ENCODE measurements around the gene GREM1.

Gene GREM1

DNA sequence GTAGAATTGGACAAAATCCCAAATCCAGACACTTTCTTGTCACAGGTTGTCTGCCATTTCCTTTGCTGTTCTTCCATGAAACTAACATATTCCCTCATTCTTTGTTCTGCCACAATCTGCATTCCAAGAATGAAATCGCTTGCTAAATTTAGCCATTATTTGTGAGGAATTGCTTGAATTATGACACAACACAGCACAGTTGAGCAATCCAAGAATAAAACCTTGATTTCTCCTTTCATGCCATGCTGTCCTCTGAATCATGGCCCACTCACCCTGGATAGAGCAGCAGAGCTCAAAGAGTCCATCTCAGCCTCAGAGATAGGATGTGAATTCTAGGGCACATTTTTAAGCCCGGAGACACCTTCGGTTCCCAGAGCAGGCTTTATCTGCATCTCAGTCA, 35.2 kb upstream of the GREM1 start:
- peak overlapping the region in 1 of 2 donors; percentile 10 for H3K4me3 ChIP-seq (ENCODE audit: low read length in 2 of 2)
- H3K27me3 ChIP-seq (ENCODE audit: control insufficient read depth in 1 of 2, insufficient read depth in 2 of 2, low read length in 2 of 2): no peaks in the 10 kb centered on the region
- peaks cover 7% of the 10 kb centered on the region for H3K4me1 ChIP-seq (ENCODE audit: control insufficient read depth, insufficient read depth, low read length)
- no peak overlapping the region for H3K9ac ChIP-seq (ENCODE audit: low read length in 2 of 2)
- no peaks in the 10 kb centered on the region for H3K36me3 ChIP-seq (ENCODE audit: control insufficient read depth in 2 of 2, insufficient read depth in 2 of 2, low read length in 2 of 2)
- no peaks in the 10 kb centered on the region for H3K9me3 ChIP-seq (ENCODE audit: control insufficient read depth in 2 of 2, low read length in 2 of 2)
- no peak overlapping the region for H3K27ac ChIP-seq (ENCODE audit: low read length)

- H3K27ac ChIP-seq (ENCODE audit: low read length): no peak overlapping the region
- H3K27me3 ChIP-seq (ENCODE audit: control insufficient read depth in 1 of 2, insufficient read depth in 2 of 2, low read length in 2 of 2): no peaks in the 10 kb centered on the region
- H3K4me3 ChIP-seq (ENCODE audit: low read length in 2 of 2): no peak overlapping the region
- H3K4me1 ChIP-seq (ENCODE audit: control insufficient read depth, insufficient read depth, low read length): peaks cover 7% of the 10 kb centered on the region
- no peak overlapping the region for H3K9ac ChIP-seq (ENCODE audit: low read length in 2 of 2)
- no peaks in the 10 kb centered on the region for H3K36me3 ChIP-seq (ENCODE audit: control insufficient read depth in 2 of 2, insufficient read depth in 2 of 2, low read length in 2 of 2)
- no peaks in the 10 kb centered on the region for H3K9me3 ChIP-seq (ENCODE audit: control insufficient read depth in 2 of 2, low read length in 2 of 2)
Observed at GRCh38 chr15:32682977-32683630, 34.7 kb upstream of the GREM1 start.

DNA sequence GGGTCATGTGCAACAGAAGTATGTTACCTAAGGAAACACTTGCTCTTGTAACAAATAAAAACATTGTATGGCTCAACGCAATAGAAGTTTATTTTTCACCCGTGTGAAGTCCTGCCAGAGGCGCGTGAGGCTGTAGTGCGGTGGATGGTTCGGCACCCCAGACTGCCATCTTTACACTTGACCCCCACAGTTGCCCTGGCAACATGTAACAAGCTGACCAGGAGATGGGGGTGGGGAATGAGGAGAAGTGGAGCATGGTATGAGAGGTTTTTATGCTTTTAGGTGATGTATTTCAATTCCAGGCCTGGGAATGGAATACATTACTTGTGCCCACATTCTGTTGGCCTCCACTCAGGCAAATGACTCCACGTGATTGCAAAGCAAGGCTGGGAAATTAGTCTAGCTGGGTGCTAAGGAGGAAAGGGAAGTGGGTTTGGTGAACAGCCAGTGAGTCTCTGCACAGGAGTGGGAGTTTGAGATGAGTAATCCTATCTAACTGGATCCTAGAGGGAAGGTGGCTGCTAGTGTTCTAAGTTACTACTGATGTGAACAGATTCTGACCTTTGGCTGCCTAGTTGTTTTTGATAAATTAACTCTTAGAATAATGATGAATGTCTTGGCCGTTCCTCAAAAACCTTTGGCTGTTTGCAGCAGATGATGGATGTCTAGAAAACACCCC, 33.8 kb upstream of the GREM1 start:
- no peaks in the 10 kb centered on the region for H3K27me3 ChIP-seq (ENCODE audit: control insufficient read depth in 1 of 2, insufficient read depth in 2 of 2, low read length in 2 of 2)
- H3K9ac ChIP-seq (ENCODE audit: low read length in 2 of 2): no peak overlapping the region
- H3K4me3 ChIP-seq (ENCODE audit: low read length in 2 of 2): no peak overlapping the region
- no peaks in the 10 kb centered on the region for H3K36me3 ChIP-seq (ENCODE audit: control insufficient read depth in 2 of 2, insufficient read depth in 2 of 2, low read length in 2 of 2)
- no peak overlapping the region for H3K27ac ChIP-seq (ENCODE audit: low read length)
- no peaks in the 10 kb centered on the region for H3K9me3 ChIP-seq (ENCODE audit: control insufficient read depth in 2 of 2, low read length in 2 of 2)
- peaks cover 7% of the 10 kb centered on the region for H3K4me1 ChIP-seq (ENCODE audit: control insufficient read depth, insufficient read depth, low read length)

- no peaks in the 10 kb centered on the region for H3K27me3 ChIP-seq (ENCODE audit: control insufficient read depth in 1 of 2, insufficient read depth in 2 of 2, low read length in 2 of 2)
- H3K27ac ChIP-seq (ENCODE audit: low read length): no peak overlapping the region
- peaks cover 7% of the 10 kb centered on the region for H3K4me1 ChIP-seq (ENCODE audit: control insufficient read depth, insufficient read depth, low read length)
- H3K4me3 ChIP-seq (ENCODE audit: low read length in 2 of 2): no peak overlapping the region
- H3K9me3 ChIP-seq (ENCODE audit: control insufficient read depth in 2 of 2, low read length in 2 of 2): no peaks in the 10 kb centered on the region
- H3K36me3 ChIP-seq (ENCODE audit: control insufficient read depth in 2 of 2, insufficient read depth in 2 of 2, low read length in 2 of 2): no peaks in the 10 kb centered on the region
- no peak overlapping the region for H3K9ac ChIP-seq (ENCODE audit: low read length in 2 of 2)
Observed at GRCh38 chr15:32685576-32685975, 32.2 kb upstream of the GREM1 start.

DNA sequence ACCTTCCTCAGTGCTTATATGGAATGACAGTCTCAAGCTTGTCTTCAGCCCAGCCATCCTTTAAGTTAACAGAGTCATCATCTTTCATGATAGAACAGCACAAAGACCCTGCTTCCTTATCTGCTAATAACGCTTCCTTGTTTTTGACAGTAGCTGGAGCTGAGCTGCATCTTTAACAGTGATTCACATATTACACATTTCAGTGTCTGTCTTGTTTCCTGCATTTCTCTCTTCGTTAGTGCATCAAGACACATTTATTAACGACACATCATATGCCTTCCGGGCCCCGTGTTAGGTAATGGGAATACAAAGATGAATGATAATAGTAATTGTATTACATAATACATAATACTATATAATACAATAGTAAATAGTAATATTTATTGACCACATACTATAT, 30.2 kb upstream of the GREM1 start:
- H3K36me3 ChIP-seq (ENCODE audit: control insufficient read depth in 2 of 2, insufficient read depth in 2 of 2, low read length in 2 of 2): no peaks in the 10 kb centered on the region
- H3K9ac ChIP-seq (ENCODE audit: low read length in 2 of 2): no peak overlapping the region
- H3K27ac ChIP-seq (ENCODE audit: low read length): no peak overlapping the region

DNA sequence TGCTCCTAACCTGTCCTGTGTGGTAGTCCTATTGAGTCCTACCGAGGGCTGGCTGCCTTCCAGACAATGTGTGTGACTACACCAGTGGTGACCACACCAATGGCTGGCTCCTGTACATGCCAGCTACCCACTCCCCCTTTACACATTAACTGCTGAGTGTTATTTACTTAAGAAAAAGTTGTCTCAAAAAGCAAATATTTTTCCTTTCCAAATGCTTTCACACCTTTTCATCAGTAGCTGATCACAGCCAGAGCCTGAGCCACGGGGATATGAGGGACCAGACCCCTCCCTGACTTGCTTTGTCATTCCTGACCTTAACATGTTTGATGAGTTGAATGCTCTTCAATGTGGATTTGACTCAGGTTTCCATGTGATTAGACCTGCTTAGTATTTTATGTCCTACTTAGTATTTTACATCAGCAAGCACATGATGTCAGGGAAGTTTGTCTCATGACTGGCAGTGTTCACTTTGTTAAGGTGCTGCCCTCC, 29.6 kb upstream of the GREM1 start:
- no peaks in the 10 kb centered on the region for H3K9me3 ChIP-seq (ENCODE audit: control insufficient read depth in 2 of 2, low read length in 2 of 2)
- no peak overlapping the region for H3K4me3 ChIP-seq (ENCODE audit: low read length in 2 of 2)
- H3K4me1 ChIP-seq (ENCODE audit: control insufficient read depth, insufficient read depth, low read length): no peaks in the 10 kb centered on the region
- no peak overlapping the region for H3K9ac ChIP-seq (ENCODE audit: low read length in 2 of 2)
- H3K27ac ChIP-seq (ENCODE audit: low read length): no peak overlapping the region
- H3K36me3 ChIP-seq (ENCODE audit: control insufficient read depth in 2 of 2, insufficient read depth in 2 of 2, low read length in 2 of 2): no peaks in the 10 kb centered on the region
- H3K27me3 ChIP-seq (ENCODE audit: control insufficient read depth in 1 of 2, insufficient read depth in 2 of 2, low read length in 2 of 2): no peaks in the 10 kb centered on the region

More for the DNA sequence above, 30.2 kb upstream of the GREM1 start:
- Histone ChIP-seq H3K4me3 (ENCODE audit: low read length in 2 of 2) (no peak overlapping the region), H3K27me3 (ENCODE audit: control insufficient read depth in 1 of 2, insufficient read depth in 2 of 2, low read length in 2 of 2) (no peaks in the 10 kb centered on the region), H3K4me1 (ENCODE audit: control insufficient read depth, insufficient read depth, low read length) (peaks cover 3% of the 10 kb centered on the region), H3K9me3 (ENCODE audit: control insufficient read depth in 2 of 2, low read length in 2 of 2) (no peaks in the 10 kb centered on the region)

GRCh38 chr15:32690941-32691688, 26.7 kb upstream of the GREM1 start:
- no peak overlapping the region for H3K9ac ChIP-seq (ENCODE audit: low read length in 2 of 2)
- no peak overlapping the region for H3K27ac ChIP-seq (ENCODE audit: low read length)
- no peak overlapping the region for H3K4me3 ChIP-seq (ENCODE audit: low read length in 2 of 2)
- H3K36me3 ChIP-seq (ENCODE audit: control insufficient read depth in 2 of 2, insufficient read depth in 2 of 2, low read length in 2 of 2): no peaks in the 10 kb centered on the region
- H3K27me3 ChIP-seq (ENCODE audit: control insufficient read depth in 1 of 2, insufficient read depth in 2 of 2, low read length in 2 of 2): no peaks in the 10 kb centered on the region
- no peaks in the 10 kb centered on the region for H3K9me3 ChIP-seq (ENCODE audit: control insufficient read depth in 2 of 2, low read length in 2 of 2)
- no peaks in the 10 kb centered on the region for H3K4me1 ChIP-seq (ENCODE audit: control insufficient read depth, insufficient read depth, low read length)

GRCh38 chr15:32691689-32692038, 26.1 kb upstream of the GREM1 start:
- no peak overlapping the region for H3K9ac ChIP-seq (ENCODE audit: low read length in 2 of 2)
- no peaks in the 10 kb centered on the region for H3K4me1 ChIP-seq (ENCODE audit: control insufficient read depth, insufficient read depth, low read length)

DNA sequence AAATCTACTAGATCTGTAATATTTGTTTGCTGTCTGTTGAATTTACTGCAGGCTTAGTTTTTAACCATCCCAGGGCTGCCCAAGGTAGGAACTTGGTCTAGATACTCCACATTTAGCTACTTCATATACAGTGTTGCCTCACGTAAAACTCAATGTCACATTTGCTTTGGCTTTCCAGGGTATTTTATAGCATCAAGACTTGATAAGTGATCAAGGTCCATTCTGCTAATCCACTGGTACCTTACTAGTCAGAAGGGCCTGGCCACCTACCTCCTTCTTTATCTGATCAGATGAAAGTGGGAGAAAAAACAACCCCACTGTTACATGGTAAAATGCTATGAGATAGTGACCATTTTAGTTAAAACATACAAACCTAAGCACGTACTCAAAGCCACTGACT, 25.5 kb upstream of the GREM1 start:
- no peaks in the 10 kb centered on the region for H3K9me3 ChIP-seq (ENCODE audit: control insufficient read depth in 2 of 2, low read length in 2 of 2)
- no peaks in the 10 kb centered on the region for H3K27me3 ChIP-seq (ENCODE audit: control insufficient read depth in 1 of 2, insufficient read depth in 2 of 2, low read length in 2 of 2)
- H3K36me3 ChIP-seq (ENCODE audit: control insufficient read depth in 2 of 2, insufficient read depth in 2 of 2, low read length in 2 of 2): no peaks in the 10 kb centered on the region
- no peaks in the 10 kb centered on the region for H3K4me1 ChIP-seq (ENCODE audit: control insufficient read depth, insufficient read depth, low read length)
- H3K9ac ChIP-seq (ENCODE audit: low read length in 2 of 2): no peak overlapping the region
- H3K27ac ChIP-seq (ENCODE audit: low read length): no peak overlapping the region
- no peak overlapping the region for H3K4me3 ChIP-seq (ENCODE audit: low read length in 2 of 2)

More at GRCh38 chr15:32691689-32692038, 26.1 kb upstream of the GREM1 start:
- Histone ChIP-seq H3K4me3 (ENCODE audit: low read length in 2 of 2) (no peak overlapping the region), H3K36me3 (ENCODE audit: control insufficient read depth in 2 of 2, insufficient read depth in 2 of 2, low read length in 2 of 2) (no peaks in the 10 kb centered on the region), H3K27ac (ENCODE audit: low read length) (no peak overlapping the region), H3K9me3 (ENCODE audit: control insufficient read depth in 2 of 2, low read length in 2 of 2) (no peaks in the 10 kb centered on the region), H3K27me3 (ENCODE audit: control insufficient read depth in 1 of 2, insufficient read depth in 2 of 2, low read length in 2 of 2) (no peaks in the 10 kb centered on the region)

DNA sequence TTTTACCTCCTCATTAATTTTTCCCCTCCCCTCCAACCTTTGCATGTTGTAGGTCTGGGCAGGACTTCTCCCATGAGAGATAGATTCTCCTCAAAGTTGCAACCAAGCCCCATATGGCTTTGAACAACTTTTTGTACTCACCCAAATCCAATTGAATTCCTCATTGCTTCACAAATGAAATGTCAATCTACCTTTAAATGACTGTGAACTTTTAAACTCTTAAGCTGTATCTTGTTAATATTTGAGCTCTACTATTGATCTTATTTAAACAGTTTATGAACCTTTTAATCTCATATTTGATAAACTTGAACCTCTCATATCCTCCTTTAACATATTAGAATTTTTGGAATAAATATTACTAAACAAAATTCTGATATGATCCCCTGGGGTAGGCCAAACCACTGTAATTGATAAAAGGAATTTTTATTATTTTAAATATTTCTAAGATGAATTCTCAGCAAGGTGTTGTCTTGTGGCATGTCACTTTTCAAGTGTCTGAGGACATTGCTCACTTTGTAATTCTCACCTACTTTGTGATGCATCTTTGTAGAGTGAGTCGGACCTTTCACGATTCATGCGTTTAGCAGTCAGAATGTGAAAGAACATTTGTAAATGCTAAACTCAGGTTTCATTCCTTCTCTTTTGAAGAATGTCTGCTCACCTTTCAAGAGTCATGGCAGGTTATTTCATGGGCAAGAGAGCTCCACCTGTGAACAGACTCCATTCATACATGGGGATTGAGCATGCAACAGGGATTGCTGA, 23.4 kb upstream of the GREM1 start:
- Histone ChIP-seq H3K27ac (ENCODE audit: low read length) (no peak overlapping the region), H3K4me3 (ENCODE audit: low read length in 2 of 2) (no peak overlapping the region), H3K4me1 (ENCODE audit: control insufficient read depth, insufficient read depth, low read length) (no peaks in the 10 kb centered on the region), H3K36me3 (ENCODE audit: control insufficient read depth in 2 of 2, insufficient read depth in 2 of 2, low read length in 2 of 2) (no peaks in the 10 kb centered on the region), H3K9ac (ENCODE audit: low read length in 2 of 2) (no peak overlapping the region), H3K9me3 (ENCODE audit: control insufficient read depth in 2 of 2, low read length in 2 of 2) (no peaks in the 10 kb centered on the region), H3K27me3 (ENCODE audit: control insufficient read depth in 1 of 2, insufficient read depth in 2 of 2, low read length in 2 of 2) (no peaks in the 10 kb centered on the region)

Data from stomach smooth muscle (tissue), 2 donors.